MCF 10A (cell line): Measurements from ENCODE around the gene TRIM14. TPM values are rescaled to one million over a fixed set of nuclear protein-coding genes. Genes with fewer than 3 reads are reported as not detected.
"Not testable (repeated sequence)": the region's sequence is repeated elsewhere in the genome, so short reads cannot be mapped to it uniquely, and the experiment has no call there.

Experiments used
- BruUV-seq: library from RNA; stranded (reverse); fragments of 400-500 nt; replicated peaks from 2 replicates; lab custom pipeline; 2021; lab: Mats Ljungman, UMichigan
- CTCF ChIA-PET: fragments of 300-600 bp; sonication (Branson Sonifier 250); formaldehyde crosslinking; extraction: SDS; loops from one replicate; lab custom pipeline; 2021; ENCODE audit warnings: antibody characterized with exemption, inconsistent platforms; lab: Yijun Ruan, JAX
- POLR2A ChIA-PET: fragments of 300-600, 350-650 bp; sonication (Branson Sonifier 250); formaldehyde crosslinking; extraction: SDS; loops from one replicate; lab custom pipeline; 2020; ENCODE audit warnings: antibody characterized with exemption, inconsistent platforms; lab: Yijun Ruan, JAX
- DNase-seq: peaks from one replicate; pipeline ENCODE4 v3.0.0-alpha.2; 2018; ENCODE audit not compliant: unreplicated experiment
- H3K27ac Mint-ChIP-seq: one replicate; pipeline ENCODE4 v1.8.0; 2022; ENCODE audit warnings: mild to moderate bottlenecking, low read depth, mixed read lengths; ENCODE audit not compliant: unreplicated experiment
- H3K27me3 Mint-ChIP-seq: one replicate; pipeline ENCODE4 v1.8.0; 2022; ENCODE audit warnings: mixed read lengths; ENCODE audit not compliant: insufficient read depth, unreplicated experiment
- H3K36me3 Mint-ChIP-seq: one replicate; pipeline ENCODE4 v1.8.0; 2022; ENCODE audit warnings: mild to moderate bottlenecking, moderate library complexity, mixed read lengths; ENCODE audit not compliant: insufficient read depth, unreplicated experiment
- H3K4me1 Mint-ChIP-seq: one replicate; pipeline ENCODE4 v1.8.0; 2022; ENCODE audit warnings: mixed read lengths; ENCODE audit not compliant: insufficient read depth, unreplicated experiment
- H3K4me3 Mint-ChIP-seq: one replicate; pipeline ENCODE4 v1.8.0; 2022; ENCODE audit warnings: mild to moderate bottlenecking, moderate library complexity, mixed read lengths; ENCODE audit not compliant: unreplicated experiment
- H3K9me3 Mint-ChIP-seq: one replicate; pipeline ENCODE4 v1.8.0; 2022; ENCODE audit warnings: mixed read lengths; ENCODE audit not compliant: unreplicated experiment
- CTCF ChIP-seq: fragments of 200-600 bp; IDR thresholded peaks from one replicate; pipeline ENCODE4 v1.8.0; 2022; ENCODE audit warnings: antibody characterized with exemption, mild to moderate bottlenecking; ENCODE audit not compliant: unreplicated experiment
- intact Hi-C: fragments of 100-400 bp; cut with micrococcal nuclease; formaldehyde crosslinking; loops from 2 replicates; pipeline ENCODE4 v1.14.1; 2022
- total RNA-seq: library from RNA; stranded (reverse); gene quantifications from 2 replicates; pipeline ENCODE4 v1.2.3, GENCODE V29; 2022

The TRIM14 gene
- total RNA-seq, 1 experiment from 2014 or later: 17.9 TPM

- POLR2A ChIA-PET: no interaction called here
- Mint-ChIP-seq H3K27ac (no peak overlapping the region), H3K4me3 (no peak overlapping the region), H3K27me3 (no peaks in the 10 kb centered on the region), H3K36me3 (peaks cover 11% of the 10 kb centered on the region), H3K4me1 (no peaks in the 10 kb centered on the region), H3K9me3 (no peaks in the 10 kb centered on the region)
- no peak for DNase-seq
- TF ChIP-seq CTCF: no peak
- intact Hi-C loops: no loop called here
- CTCF ChIA-PET: interaction anchor here (1.3 kb wide), 1 partner anchor 75 kb away, joined by 4 read pairs; no protein-coding TSS in a partner anchor
- BruUV-seq: no TSS peak
Observed at GRCh38 chr9:98130576-98131228, 11.7 kb upstream of the TRIM14 start.

- H3K36me3 Mint-ChIP-seq: peaks cover 11% of the 10 kb centered on the region
- DNase-seq, H3K4me1 Mint-ChIP-seq, intact Hi-C loops, POLR2A ChIA-PET, H3K27ac Mint-ChIP-seq, H3K4me3 Mint-ChIP-seq, H3K9me3 Mint-ChIP-seq, BruUV-seq, H3K27me3 Mint-ChIP-seq: not testable (repeated sequence)
- CTCF ChIA-PET: interaction anchor here (1.0 to 1.2 kb wide), 2 partner anchors 8 to 44 kb away, joined by 3 to 4 read pairs; no protein-coding TSS in a partner anchor
Observed at GRCh38 chr9:98130060-98130459, 11.0 kb upstream of the TRIM14 start.

GRCh38 chr9:98129451-98129881 lies 10.4 kb upstream of the TRIM14 start:
- no TSS peak for BruUV-seq
- CTCF ChIA-PET: interaction anchor here (0.8 to 1.2 kb wide), 3 partner anchors 8 to 43 kb away, joined by 3 to 4 read pairs (median 3); no protein-coding TSS in a partner anchor

GRCh38 chr9:98128316-98128715 lies 9.3 kb upstream of the TRIM14 start:
- no TSS peak for BruUV-seq
- intact Hi-C loops: no loop called here
- H3K36me3 Mint-ChIP-seq: peaks cover 11% of the 10 kb centered on the region
- no peaks in the 10 kb centered on the region for H3K27me3 Mint-ChIP-seq
- ChIA-PET CTCF (interaction anchor here (0.6 to 0.8 kb wide), 2 partner anchors 12 to 331 kb away, joined by 3 read pairs; no protein-coding TSS in a partner anchor), POLR2A (no interaction called here)
- H3K4me3 Mint-ChIP-seq: no peak overlapping the region
- no peak for TF ChIP-seq CTCF
- H3K27ac Mint-ChIP-seq: no peak overlapping the region
- no peak for DNase-seq
- H3K9me3 Mint-ChIP-seq: no peaks in the 10 kb centered on the region
- H3K4me1 Mint-ChIP-seq: no peaks in the 10 kb centered on the region

More at GRCh38 chr9:98129451-98129881, 10.4 kb upstream of the TRIM14 start:
- no peak overlapping the region for H3K27ac Mint-ChIP-seq
- H3K27me3 Mint-ChIP-seq: no peaks in the 10 kb centered on the region
- H3K36me3 Mint-ChIP-seq: peaks cover 11% of the 10 kb centered on the region
- H3K4me3 Mint-ChIP-seq: no peak overlapping the region
- DNase-seq: no peak
- TF ChIP-seq CTCF: no peak
- POLR2A ChIA-PET: no interaction called here
- no peaks in the 10 kb centered on the region for H3K9me3 Mint-ChIP-seq
- intact Hi-C loops: no loop called here
- H3K4me1 Mint-ChIP-seq: no peaks in the 10 kb centered on the region
